NCI-H1436 treated with DMSO at 0.1 percent for 48 hours (cell line): Measurements from ENCODE around the gene WDR62.
"Not testable (repeated sequence)": the region's sequence is repeated elsewhere in the genome, so short reads cannot be mapped to it uniquely, and the experiment has no call there.

Source experiments
- DNase-seq: peaks from one replicate; lab custom pipeline; 2025; lab: John Stamatoyannopoulos, UW

The WDR62 gene

GRCh38 chr19:36112678-36113077, 58.0 kb downstream of the WDR62 start:
- no peak for DNase-seq

- DNase-seq = no peak
Measured at GRCh38 chr19:36113425-36113824, 58.7 kb downstream of the WDR62 start.

GRCh38 chr19:36113894-36114720, 59.4 kb downstream of the WDR62 start:
- DNase-seq = no peak

GRCh38 chr19:36114721-36115452, 60.2 kb downstream of the WDR62 start, which contains the start of gene POLR2I:
Gene POLR2I (minus strand): TSS chr19:36114875. CDS start chr19:36114856, 19 bp downstream.
- DNase-seq = peak; percentile 98

DNA sequence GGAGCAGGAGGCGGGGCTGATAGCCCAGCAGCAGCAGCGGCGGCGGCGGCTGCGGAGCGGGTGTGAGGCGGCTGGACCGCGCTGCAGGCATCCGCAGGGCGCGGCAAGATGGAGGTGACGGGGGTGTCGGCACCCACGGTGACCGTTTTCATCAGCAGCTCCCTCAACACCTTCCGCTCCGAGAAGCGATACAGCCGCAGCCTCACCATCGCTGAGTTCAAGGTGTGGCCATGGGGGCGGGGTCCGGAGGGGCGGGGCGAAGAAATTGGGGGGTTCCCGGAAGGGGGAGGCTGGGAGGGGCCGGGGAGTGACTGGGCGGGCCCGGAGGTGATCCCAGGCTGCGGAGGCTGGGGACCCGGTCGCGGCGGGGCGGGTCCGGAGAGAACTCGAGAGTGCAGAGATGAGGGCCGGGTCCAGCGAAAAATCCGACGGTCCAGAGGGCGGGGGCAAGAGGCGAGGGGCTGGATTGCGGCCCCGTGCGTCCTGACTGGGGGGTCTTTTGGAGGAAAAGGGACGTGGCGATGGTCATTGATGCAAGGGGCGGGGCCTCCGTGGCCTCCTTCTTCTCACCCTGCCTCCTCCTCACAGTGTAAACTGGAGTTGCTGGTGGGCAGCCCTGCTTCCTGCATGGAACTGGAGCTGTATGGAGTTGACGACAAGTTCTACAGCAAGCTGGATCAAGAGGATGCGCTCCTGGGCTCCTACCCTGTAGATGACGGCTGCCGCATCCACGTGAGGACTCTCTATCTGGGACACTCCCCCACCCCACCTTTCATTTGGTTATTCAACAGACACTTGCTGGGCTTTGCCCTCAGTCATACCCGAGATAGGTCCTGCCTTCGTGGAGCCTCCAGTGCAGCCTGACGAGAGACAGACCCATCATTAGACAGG, 61.0 kb downstream of the WDR62 start, which contains the start of gene TBCB:
TSS of gene TBCB (plus strand) at position 16 of the 891 bp plus-strand sequence. CDS start at position 109, 93 bp downstream.
- no peak for DNase-seq

- DNase-seq = no peak
Measured at GRCh38 chr19:36116344-36116637, 61.6 kb downstream of the WDR62 start.

- no peak for DNase-seq
Measured at GRCh38 chr19:36120092-36120983, 65.6 kb downstream of the WDR62 start.

- DNase-seq = no peak
Measured at GRCh38 chr19:36120984-36121358, 66.3 kb downstream of the WDR62 start.

GRCh38 chr19:36121486-36122124, 66.9 kb downstream of the WDR62 start:
- no peak for DNase-seq

GRCh38 chr19:36125557-36125956, 70.9 kb downstream of the WDR62 start:
- DNase-seq = no peak

DNA sequence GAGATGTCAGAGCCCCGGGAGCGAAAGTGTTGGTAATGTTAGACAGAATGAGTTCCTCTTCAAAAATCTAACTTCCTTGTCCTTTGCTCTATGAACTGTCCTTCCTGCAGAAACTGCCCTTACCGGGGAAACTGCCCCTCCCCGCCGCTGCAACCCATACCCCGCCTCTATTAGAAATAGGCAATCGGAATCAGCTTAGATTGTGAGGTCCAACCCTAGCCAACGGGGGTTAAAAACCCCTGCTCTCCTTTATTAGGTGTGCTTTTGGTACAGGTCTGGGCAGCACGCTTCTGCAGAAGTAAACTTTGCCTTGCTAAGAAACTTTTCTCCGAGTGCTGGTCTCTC, 73.7 kb downstream of the WDR62 start:
- DNase-seq = no peak

DNA sequence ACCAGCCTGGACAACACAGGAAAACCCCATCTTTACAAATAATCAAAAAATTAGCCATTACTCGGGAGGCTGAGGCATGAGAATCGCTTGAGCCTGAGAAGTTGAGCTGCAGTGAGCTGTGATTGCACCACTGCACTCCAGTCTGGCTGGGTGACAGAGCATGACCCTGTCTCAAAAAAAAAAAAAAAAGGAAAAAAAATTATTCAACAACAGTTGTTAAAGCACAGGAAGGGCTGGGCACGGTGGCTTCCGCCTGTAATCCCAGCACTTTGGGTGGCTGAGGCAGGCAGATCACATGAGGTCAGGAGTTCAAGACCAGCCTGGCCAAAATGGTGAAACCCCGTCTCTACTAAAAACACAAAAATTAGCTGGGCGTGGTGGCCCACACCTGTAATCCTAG, 76.5 kb downstream of the WDR62 start:
- not testable (repeated sequence) for DNase-seq

- not testable (repeated sequence) for DNase-seq
Measured at GRCh38 chr19:36134867-36135266, 80.2 kb downstream of the WDR62 start.

DNA sequence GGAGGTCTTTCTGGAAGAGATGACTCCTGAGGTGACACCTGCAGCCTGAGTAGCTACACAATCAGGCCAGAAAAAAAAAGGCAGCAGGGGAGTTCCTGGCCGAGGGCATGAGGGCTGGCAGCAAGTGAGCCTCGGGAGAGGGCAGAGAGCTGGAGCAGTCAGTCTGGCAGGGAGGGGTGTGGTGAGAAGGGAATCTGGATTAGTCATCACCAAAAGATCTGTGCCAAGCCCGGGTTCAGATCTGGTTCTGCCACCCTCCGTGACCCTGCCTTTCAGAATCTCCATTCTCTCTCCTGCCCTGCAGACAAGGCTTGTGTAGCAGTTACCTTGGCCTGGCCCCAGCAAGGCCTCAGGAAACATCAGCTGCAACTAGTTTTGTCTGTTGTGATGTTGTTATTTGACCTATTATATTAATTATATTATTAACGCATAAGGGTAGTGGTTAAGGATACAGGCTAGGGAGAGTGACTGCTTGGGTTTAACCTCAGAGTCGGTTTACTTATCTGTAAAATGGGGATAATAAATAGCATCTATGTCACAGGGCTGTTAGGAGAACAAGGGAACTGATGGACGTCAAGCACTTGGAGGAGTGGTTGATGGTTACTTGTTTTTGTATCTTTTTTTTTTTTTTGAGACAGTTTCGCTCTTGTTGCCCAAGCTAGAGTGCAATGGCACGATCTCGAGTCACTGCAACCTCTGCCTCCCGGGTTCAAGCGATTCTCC, 82.4 kb downstream of the WDR62 start:
- no peak for DNase-seq

DNA sequence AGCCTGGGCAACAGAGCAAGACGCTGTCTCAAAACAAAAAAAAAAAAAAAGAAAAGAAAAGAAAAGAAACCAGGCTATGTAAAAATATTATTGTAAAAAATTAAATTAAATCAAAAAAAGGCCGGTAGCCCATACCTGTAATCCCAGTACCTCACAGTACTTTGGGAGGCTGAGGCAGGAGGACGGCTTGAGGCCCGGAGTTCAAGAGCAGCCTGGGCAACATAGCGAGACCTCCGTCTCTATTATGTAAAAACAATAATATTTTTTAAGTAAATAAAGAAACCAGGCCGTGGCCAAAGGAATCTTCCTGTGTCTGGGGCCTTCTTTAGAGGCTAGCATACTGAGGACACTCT, 84.4 kb downstream of the WDR62 start:
- no peak for DNase-seq

DNA sequence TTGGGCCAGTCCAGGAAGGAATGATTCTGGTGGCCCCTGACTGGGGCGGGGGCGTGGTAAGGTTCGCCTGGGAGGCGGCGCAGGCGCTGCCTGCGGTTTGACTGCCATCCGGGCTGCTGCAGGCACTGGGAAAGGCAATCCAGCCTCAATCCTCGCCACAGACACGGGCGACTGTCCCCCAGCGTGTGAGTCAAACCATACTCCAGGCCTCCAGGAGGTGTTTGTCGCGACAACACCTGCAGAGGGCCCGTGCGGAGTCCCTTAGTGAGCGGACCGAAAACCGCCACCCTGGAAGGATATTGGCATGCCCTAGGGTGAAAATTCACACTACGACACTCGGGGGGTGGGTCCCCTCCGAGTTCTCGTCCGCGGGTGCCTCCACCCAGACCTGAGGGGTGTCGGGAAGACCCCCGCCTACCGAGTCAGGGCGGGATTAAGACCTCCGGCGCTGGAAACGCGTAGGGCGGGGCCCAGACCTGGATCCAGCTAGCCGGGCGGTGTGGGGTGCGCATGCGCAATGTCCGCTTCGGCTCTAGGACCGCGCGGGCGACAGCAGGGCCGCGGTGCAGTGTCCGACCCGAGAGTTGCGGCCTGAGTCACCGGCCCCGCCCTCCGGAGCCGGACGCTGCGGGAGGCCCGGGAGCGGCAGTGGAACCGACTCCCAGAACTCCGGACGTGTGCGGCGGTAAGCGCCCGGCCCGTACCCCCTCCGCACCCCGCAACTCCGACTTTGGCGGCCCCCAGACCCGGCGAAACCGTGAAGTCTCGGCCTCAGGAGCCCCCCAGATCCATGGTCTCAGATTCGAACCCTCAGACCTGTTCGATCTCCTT, 85.0 kb downstream of the WDR62 start, which contains the start of gene CAPNS1:
TSS of gene CAPNS1 (plus strand) at position 594 of the 831 bp plus-strand sequence. CDS start 946 bp downstream, outside the sequence.
- DNase-seq = peak; percentile 71

DNA sequence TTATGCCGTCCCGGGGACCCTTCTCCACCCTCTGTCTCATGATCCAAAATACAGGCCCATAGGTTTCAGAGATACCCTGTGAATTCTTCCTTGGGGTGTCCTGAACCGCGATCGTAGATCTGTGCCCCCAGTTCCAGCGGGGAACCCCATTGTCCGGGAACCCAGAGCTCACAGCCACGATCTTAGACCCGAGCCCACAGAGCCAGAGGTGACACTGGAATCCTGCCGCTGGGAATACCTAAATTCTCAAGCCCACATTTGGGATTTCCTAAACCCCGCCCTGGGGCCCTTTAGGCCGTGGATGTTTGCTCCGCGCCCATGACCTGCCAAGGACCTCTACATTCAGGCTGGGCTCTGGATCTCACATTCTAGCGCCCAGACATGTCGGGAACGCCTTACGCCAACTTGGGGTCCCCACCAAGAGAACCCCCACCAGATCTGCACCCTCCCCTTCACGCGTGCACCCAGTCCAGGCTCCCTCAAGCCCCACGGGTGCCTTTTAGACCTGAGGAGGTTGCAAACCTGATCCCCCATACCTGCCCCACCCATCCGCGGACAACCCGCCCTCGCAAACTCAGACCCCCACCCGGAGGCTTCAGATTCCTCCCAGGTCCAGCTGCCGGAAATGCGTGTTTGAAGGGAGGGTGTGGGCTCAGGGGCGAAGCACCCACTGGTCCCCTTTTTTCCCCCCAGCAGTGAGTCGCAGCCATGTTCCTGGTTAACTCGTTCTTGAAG, 85.8 kb downstream of the WDR62 start:
- no peak for DNase-seq
